Stimulated activated naive CD8-positive, alpha-beta T cell treated with anti-CD3 and anti-CD28 coated beads, Interleukin-15, amount 100 ng/mL, for 72 hours (primary cell): Measurements from ENCODE around the gene CCDC74A.
"Not testable (repeated sequence)": the region's sequence is repeated elsewhere in the genome, so short reads cannot be mapped to it uniquely, and the experiment has no call there.

ENCODE experiments used
- ATAC-seq: fragments of 150-1000 bp; cut with Tn5 transposase; 2 replicates; pipeline ENCODE4 v1.10.0; 2021; ENCODE audit warnings: mild to moderate bottlenecking, moderate library complexity
- DNase-seq, 2 donors: peaks; one replicate each; pipeline ENCODE4 v3.0.0; 2021 to 2022
- H3K27ac Mint-ChIP-seq, 2 donors: one replicate each; pipeline ENCODE4 v1.8.0; 2022; ENCODE audit warnings: mild to moderate bottlenecking in 2 of 2, mixed read lengths in 2 of 2, moderate library complexity in 2 of 2
- H3K27me3 Mint-ChIP-seq: one replicate; pipeline ENCODE4 v1.8.0; 2022; ENCODE audit warnings: mixed read lengths
- H3K4me1 Mint-ChIP-seq: one replicate; pipeline ENCODE4 v1.8.0; 2022; ENCODE audit warnings: mild to moderate bottlenecking, mixed read lengths
- H3K4me3 Mint-ChIP-seq, 2 donors: one replicate each; pipeline ENCODE4 v1.8.0; 2022; ENCODE audit warnings: mild to moderate bottlenecking in 2 of 2, mixed read lengths in 2 of 2, moderate library complexity in 1 of 2
- H3K9me3 Mint-ChIP-seq, 2 donors: one replicate each; pipeline ENCODE4 v1.8.0; 2022; ENCODE audit warnings: mixed read lengths in 2 of 2

Gene CCDC74A

DNA sequence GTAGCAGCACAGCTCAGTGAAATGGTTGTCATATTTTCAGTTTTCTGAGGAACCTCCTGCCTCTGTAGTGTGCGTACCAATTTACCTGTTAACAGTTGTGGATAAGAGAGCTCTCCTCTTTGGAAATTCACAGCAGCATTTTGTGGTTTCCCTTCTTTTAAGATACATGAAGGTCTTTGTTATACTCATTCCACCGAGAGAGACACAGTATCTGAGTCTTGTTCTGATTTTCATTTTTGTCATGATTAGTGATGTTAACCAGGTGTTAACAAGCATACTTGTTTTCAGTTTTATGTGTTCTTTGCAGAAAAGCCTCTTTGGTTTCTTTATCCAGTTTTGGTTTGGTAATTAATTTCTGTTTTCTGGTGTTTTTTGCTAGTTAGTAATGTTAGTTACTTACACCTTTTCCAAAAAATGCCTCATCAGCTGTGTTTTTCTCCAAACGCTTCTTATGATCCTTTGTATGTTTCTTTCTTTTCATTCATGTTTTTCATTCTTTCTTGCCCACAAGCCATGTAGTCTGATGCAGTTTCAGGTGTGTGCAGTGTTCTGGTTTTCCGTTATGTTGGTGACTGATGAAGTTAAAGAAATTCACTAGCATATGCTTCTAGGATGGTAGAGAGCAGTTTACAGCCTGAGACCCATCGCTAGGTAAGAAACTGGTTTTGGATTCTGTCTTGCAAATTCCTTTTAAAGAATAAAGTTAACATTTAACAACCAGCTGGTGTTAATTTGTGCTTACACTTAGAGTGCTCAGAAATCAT is 30.1 kb downstream of the CCDC74A start:
- H3K27ac Mint-ChIP-seq = no peak overlapping the region
- no peak overlapping the region for H3K4me3 Mint-ChIP-seq
- H3K27me3 Mint-ChIP-seq = peaks cover 34% of the 10 kb centered on the region
- H3K4me1 Mint-ChIP-seq = no peaks in the 10 kb centered on the region
- no peaks in the 10 kb centered on the region for H3K9me3 Mint-ChIP-seq
- DNase-seq = no peak
- no peak for ATAC-seq

DNA sequence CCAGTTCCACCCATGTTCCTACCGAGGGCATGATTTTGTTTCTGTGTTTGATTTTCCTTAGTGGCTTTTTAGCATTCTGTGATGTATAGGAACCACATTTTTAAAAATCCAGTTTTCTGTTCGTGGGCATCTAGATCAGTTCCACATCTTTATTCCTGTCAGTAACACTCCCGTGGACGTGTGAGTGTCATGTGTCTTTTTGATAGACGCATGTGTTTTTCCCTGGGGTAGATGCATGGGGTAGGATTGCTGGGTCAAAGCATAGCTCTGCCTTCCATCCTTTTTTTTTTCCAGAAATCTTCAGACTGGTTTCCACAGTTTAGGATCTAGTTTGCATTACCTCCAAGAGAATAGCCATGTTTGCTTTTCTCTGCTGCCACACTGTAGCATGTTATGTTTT is 38.7 kb downstream of the CCDC74A start:
- H3K9me3 Mint-ChIP-seq = no peaks in the 10 kb centered on the region
- H3K4me3 Mint-ChIP-seq = no peak overlapping the region
- no peaks in the 10 kb centered on the region for H3K4me1 Mint-ChIP-seq
- no peak for DNase-seq
- peaks cover 32% of the 10 kb centered on the region for H3K27me3 Mint-ChIP-seq
- no peak for ATAC-seq
- H3K27ac Mint-ChIP-seq = no peak overlapping the region

DNA sequence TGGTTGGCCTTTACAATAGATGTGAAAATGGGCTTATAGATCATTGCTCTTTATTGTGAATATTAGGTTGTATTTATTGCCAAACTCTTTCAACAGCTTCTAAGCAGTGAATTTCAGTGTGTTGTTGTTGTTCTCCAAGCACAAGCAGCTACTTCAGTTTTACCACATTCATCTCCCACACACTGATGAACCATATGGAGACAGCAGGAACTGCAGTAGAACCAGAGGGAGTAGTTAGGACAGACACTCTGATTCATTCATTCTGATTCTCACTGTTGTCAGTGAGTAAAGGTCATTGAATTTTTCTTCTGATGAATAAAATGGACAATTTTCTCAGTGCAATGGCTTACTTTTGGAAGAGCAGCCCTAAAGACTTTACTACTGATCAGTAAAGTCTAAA is 40.2 kb downstream of the CCDC74A start:
- H3K4me3 Mint-ChIP-seq = no peak overlapping the region
- ATAC-seq (no peak), DNase-seq (no peak)
- no peaks in the 10 kb centered on the region for H3K4me1 Mint-ChIP-seq
- H3K27ac Mint-ChIP-seq = no peak overlapping the region
- H3K27me3 Mint-ChIP-seq = peaks cover 32% of the 10 kb centered on the region
- no peaks in the 10 kb centered on the region for H3K9me3 Mint-ChIP-seq

DNA sequence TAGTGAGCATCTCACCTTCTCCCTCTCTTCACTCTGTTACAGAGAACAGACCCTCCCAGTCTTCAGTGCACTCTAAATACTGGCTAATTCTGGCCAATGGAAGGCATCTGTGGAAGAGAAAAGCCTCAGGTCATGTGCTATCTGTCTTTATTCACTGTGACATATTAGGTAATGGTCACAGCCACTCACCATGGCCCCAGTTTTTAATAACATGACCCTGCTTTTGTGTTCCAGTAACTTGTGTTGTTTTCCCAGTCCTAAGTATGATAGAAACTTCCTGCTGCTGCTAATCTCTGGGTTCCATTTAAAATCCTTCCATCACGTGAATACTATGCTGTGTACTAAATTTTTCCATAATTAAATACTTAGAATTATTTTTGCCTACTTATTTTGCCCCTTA is 40.7 kb downstream of the CCDC74A start:
- peaks cover 35% of the 10 kb centered on the region for H3K27me3 Mint-ChIP-seq
- ATAC-seq, H3K9me3 Mint-ChIP-seq, H3K27ac Mint-ChIP-seq, H3K4me3 Mint-ChIP-seq, H3K4me1 Mint-ChIP-seq, DNase-seq: not testable (repeated sequence)

DNA sequence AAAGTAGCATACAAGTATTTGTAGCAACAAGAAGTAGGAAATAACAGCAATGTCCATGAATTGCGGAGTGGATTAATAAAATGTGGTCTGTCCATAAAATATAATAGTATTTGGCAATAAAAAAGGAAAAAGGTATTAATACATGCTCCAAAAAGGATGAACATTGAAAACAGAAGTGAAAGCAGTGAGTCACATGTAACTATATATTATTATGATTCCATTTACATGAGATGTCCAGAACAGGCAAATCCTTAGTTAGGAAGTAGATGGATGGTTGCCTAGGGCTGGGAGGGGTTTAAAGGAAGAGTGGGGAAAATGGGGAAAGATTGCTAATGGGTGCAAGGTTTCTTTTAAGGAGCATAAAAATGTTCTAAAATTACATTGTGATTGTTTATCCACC is 44.5 kb downstream of the CCDC74A start:
- no peak for DNase-seq
- no peaks in the 10 kb centered on the region for H3K9me3 Mint-ChIP-seq

DNA sequence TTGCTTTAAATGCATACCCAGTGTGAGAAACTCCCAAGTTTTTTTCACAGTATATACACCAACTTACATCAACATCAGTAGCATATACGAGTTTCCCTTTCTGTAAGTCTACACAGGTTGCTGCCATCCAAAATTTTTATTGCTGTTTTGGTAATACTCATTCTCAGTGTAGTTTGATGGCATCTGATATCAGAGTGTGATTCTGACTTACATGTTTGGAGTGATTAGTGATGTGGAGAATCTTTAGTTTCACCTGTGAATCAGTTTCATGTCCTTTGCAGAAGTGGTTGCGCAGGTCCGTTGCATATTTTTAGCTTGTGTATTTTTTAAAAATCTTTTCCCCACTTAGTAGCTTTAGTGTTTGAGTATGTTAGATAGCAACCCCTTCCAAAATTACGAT is 50.1 kb downstream of the CCDC74A start:
- H3K4me3 Mint-ChIP-seq = no peak overlapping the region
- DNase-seq (no peak), ATAC-seq (no peak)
- H3K4me1 Mint-ChIP-seq = no peaks in the 10 kb centered on the region
- H3K9me3 Mint-ChIP-seq = no peaks in the 10 kb centered on the region
- no peak overlapping the region for H3K27ac Mint-ChIP-seq
- H3K27me3 Mint-ChIP-seq = peaks cover 61% of the 10 kb centered on the region

More for the DNA sequence above, 44.5 kb downstream of the CCDC74A start:
- Mint-ChIP-seq H3K4me1 (no peaks in the 10 kb centered on the region), H3K4me3 (no peak overlapping the region), H3K27me3 (peaks cover 26% of the 10 kb centered on the region), H3K27ac (no peak overlapping the region)
- ATAC-seq = no peak

DNA sequence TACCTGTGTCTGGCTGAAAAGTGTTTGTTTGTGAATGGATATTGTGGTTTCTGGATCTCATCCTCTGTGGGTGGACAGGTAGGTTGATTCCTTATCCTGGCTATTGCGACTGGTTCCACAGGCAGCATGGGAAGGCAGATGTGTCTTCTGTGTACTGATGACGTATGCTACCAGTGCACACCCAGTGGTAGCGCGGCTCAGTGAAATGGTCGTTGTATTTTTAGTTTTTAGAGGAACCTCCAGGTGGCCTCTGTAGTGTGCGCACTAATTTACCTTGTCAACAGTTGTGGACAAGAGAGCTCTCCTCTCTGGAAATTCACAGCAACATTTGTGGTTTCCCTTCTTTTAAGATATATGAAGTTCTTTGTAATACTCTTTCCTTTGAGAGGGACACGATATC is 52.5 kb downstream of the CCDC74A start:
- Mint-ChIP-seq H3K4me1 (no peaks in the 10 kb centered on the region), H3K4me3 (no peak overlapping the region), H3K27ac (no peak overlapping the region), H3K9me3 (no peaks in the 10 kb centered on the region), H3K27me3 (peaks cover 64% of the 10 kb centered on the region)
- no peak for DNase-seq
- no peak for ATAC-seq
